ENCODE measurements around the gene RABL6.

RABL6 gene

GRCh38 chr9:136890661-136891060, 82.9 kb downstream of the RABL6 start (continued):
- TF ChIP-seq TSHZ2 (CRISPR knock-in tag; IDR thresholded peaks at IDR 0.05) (no peak), CSDC2 (CRISPR knock-in tag; IDR thresholded peaks at IDR 0.05) (no peak)

Data from SK-N-SH treated with all-trans-retinoic acid at 6 μM for 48 hours (cell line).